ENCODE data around the gene DMD. TPM values are rescaled to one million over a fixed set of nuclear protein-coding genes. Genes with fewer than 3 reads are reported as not detected.
"Not testable (repeated sequence)": the region's sequence is repeated elsewhere in the genome, so short reads cannot be mapped to it uniquely, and the experiment has no call there.

Gene DMD
- total RNA-seq, 1 donor from 2014 or later: 5.0 TPM

DNA sequence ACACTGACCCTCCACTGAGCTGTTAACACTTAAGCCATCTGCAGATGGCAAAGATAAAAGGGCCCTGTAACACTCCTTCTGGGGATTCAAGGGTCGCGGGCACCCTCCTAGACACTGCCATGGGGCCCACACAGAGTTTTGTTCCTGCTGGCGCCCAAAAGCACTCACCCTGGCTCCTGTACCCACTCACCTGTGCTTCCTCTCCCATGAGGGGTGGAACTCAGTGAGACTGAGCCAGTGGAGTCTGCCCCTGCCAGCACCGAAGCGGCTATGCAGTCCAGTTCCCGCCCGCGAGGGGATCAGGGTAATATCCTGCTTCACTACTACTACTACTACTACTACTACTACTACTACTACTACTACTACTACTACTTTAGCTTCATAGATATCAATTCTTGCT is 1827.4 kb downstream of the DMD start:
- Mint-ChIP-seq H3K9me3 (no peaks in the 10 kb centered on the region), H3K36me3 (ENCODE audit: low read depth) (no peaks in the 10 kb centered on the region), H3K4me3 (no peak overlapping the region)

DNA sequence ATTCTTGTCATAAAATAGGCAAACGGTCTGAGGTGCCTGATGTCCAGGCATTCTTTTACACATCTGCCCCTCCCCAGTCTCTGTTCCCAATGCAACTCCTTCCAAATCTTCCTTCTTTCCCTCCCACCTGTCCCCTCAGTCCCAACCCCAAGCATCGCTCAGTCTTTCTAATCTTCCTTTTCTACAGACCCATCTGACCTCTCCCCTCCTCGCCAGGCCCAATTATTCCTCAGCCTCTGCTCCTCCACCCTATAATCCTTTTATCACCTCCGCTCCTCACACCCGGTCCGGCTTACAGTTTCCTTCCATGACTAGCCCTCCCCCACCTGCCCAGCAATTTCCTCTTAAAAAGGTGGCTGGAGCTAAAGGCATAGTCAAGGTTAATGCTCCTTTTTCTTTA is 1832.4 kb downstream of the DMD start:
- H3K9me3 Mint-ChIP-seq; H3K4me1 Mint-ChIP-seq; DNase-seq; H3K4me3 Mint-ChIP-seq; H3K27ac Mint-ChIP-seq; H3K36me3 Mint-ChIP-seq (ENCODE audit: low read depth); intact Hi-C loops (cut with micrococcal nuclease); H3K27me3 Mint-ChIP-seq: not testable (repeated sequence)

More for the DNA sequence above, 1827.4 kb downstream of the DMD start:
- DNase-seq: no peak
- intact Hi-C loops (cut with micrococcal nuclease): no loop called here
- no peaks in the 10 kb centered on the region for H3K4me1 Mint-ChIP-seq
- no peaks in the 10 kb centered on the region for H3K27me3 Mint-ChIP-seq
- H3K27ac Mint-ChIP-seq: no peak overlapping the region

DNA sequence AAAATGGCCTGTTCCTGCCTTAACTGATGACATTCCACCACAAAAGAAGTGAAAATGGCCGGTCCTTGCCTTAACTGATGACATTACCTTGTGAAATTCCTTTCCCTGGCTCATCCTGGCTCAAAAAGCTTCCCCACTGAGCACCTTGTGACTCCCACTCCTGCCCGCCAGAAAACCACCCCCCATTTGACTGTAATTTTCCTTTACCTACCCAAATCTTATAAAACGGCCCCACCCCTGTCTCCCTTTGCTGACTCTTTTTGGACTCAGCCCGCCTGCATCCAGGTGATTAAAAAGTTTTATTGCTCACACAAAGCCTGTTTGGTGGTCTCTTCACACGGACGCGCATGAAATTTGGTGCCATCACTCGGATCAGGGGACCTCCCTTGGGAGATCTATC is 1833.5 kb downstream of the DMD start:
- DNase-seq; H3K27ac Mint-ChIP-seq; H3K9me3 Mint-ChIP-seq; H3K4me1 Mint-ChIP-seq; intact Hi-C loops (cut with micrococcal nuclease); H3K36me3 Mint-ChIP-seq (ENCODE audit: low read depth); H3K4me3 Mint-ChIP-seq; H3K27me3 Mint-ChIP-seq: not testable (repeated sequence)

DNA sequence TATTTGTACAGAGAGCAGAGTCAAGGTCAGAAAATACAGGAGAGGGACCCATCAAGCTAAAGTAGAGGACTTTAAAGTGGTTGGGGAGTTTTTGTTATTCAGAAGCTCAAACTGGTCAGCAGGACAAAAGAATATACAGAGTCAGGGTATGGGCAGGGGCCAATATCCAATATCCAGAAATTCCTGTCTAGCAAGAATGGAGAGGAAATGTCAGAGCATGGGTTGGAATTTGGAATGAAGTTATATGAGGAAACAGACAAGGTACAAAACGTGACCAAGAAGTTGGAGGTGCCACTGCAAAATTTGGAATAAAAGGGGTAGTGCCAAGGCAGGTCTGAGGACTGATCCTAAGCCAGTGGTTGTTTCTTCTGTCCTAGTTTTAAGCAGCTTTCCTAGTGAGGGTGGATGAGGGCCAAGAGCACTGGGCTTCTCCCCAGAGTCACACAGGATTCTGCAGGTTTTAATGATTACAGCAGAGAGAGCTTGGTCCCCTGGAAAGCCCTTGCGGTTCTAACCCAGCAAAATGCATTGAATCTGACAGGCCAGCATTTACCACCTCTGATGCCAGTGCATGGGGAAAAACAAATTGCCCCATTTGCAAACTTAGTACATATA is 1834.8 kb downstream of the DMD start:
- Mint-ChIP-seq H3K4me1 (no peaks in the 10 kb centered on the region), H3K27me3 (no peaks in the 10 kb centered on the region), H3K4me3 (no peak overlapping the region), H3K9me3 (no peaks in the 10 kb centered on the region), H3K27ac (no peak overlapping the region), H3K36me3 (ENCODE audit: low read depth) (no peaks in the 10 kb centered on the region)
- DNase-seq: no peak
- intact Hi-C loops (cut with micrococcal nuclease): no loop called here

DNA sequence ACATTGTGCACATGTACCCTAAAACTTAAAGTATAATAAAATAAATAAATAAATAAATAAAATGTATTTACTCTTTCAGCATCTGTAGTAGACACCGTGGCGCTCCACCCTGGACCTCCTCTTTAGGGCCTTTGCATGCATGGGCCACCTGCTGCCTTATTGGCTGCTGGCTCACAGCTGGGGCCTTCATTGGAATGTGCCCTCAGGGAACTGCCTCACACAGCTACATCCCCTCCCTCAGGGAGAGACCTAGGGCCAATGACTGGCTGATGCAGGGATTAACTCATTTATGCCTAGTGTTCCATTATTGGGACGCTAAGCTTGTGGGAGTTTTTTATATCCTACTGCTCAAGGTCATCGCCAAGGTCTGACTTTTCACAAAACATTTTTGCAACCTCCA is 1836.6 kb downstream of the DMD start:
- intact Hi-C loops (cut with micrococcal nuclease): no loop called here
- no peak for DNase-seq
- H3K27me3 Mint-ChIP-seq: no peaks in the 10 kb centered on the region
- no peaks in the 10 kb centered on the region for H3K4me1 Mint-ChIP-seq
- H3K36me3 Mint-ChIP-seq (ENCODE audit: low read depth): no peaks in the 10 kb centered on the region
- H3K27ac Mint-ChIP-seq: no peak overlapping the region
- no peaks in the 10 kb centered on the region for H3K9me3 Mint-ChIP-seq
- H3K4me3 Mint-ChIP-seq: no peak overlapping the region

DNA sequence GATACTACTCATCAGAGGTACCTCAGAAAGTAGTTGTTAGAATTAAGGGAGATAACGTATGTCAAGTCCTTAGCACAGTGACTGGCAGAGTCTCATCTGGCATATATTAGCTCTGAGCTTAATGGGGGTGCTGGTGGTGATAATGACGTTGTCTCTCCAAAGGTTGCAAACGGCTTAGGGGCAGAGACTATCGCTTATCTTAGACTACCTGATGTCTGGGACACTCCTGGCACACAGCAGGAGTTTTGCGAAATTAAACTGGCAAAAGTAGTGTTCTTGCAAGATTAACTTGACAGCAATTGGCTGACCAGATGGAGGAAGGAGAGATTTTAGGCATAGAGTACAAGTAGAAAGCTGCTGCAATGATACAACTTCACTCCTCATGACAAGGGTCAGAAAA is 1839.4 kb downstream of the DMD start:
- no peak overlapping the region for H3K4me3 Mint-ChIP-seq
- intact Hi-C loops (cut with micrococcal nuclease): no loop called here
- no peaks in the 10 kb centered on the region for H3K27me3 Mint-ChIP-seq
- H3K36me3 Mint-ChIP-seq (ENCODE audit: low read depth): no peaks in the 10 kb centered on the region
- no peak for DNase-seq
- no peaks in the 10 kb centered on the region for H3K4me1 Mint-ChIP-seq
- H3K27ac Mint-ChIP-seq: no peak overlapping the region
- no peaks in the 10 kb centered on the region for H3K9me3 Mint-ChIP-seq

DNA sequence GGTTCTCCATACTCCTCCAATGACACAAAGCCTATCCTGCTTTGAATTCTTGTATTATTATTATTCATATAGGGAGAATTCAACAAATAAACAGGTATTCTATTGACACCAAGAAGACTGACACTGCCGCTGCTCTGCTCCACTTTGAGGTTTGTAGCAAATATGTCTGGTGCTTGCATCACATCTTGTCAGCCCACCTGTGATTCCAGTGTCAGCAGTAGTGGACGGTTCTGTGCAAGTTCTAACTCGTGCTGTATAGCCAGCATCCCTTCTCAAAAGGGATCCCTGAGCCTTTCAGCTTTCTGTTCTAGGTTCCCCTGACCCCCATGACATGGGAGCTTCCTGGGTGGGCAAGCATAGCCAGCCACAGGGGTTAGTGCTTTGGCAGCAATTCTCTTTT is 1843.5 kb downstream of the DMD start:
- H3K4me3 Mint-ChIP-seq: no peak overlapping the region
- no peak for DNase-seq
- intact Hi-C loops (cut with micrococcal nuclease): no loop called here
- H3K27ac Mint-ChIP-seq: no peak overlapping the region
- H3K9me3 Mint-ChIP-seq: no peaks in the 10 kb centered on the region
- H3K27me3 Mint-ChIP-seq: no peaks in the 10 kb centered on the region
- no peaks in the 10 kb centered on the region for H3K4me1 Mint-ChIP-seq
- no peaks in the 10 kb centered on the region for H3K36me3 Mint-ChIP-seq (ENCODE audit: low read depth)

DNA sequence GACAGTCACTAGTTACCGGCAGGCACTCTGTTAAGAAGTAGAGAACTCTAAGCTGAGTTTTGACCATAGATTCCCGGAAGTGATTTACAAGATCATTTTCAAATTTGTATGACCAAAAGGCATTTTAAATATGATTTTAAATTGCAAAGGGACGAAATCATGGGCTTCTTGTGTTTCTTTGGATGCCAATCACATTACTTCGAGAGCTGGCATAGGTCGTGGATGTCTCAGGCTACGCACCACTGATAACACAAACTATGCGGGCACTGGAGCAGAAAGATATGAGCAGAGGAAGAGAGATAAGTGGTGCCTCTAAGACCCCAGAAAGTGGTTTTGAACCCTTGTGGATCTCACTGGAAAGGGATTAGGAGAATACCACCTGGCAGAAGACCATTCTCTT is 1845.3 kb downstream of the DMD start:
- no peaks in the 10 kb centered on the region for H3K36me3 Mint-ChIP-seq (ENCODE audit: low read depth)
- H3K27me3 Mint-ChIP-seq: no peaks in the 10 kb centered on the region
- intact Hi-C loops (cut with micrococcal nuclease): no loop called here
- DNase-seq: no peak
- no peaks in the 10 kb centered on the region for H3K9me3 Mint-ChIP-seq
- no peaks in the 10 kb centered on the region for H3K4me1 Mint-ChIP-seq
- no peak overlapping the region for H3K4me3 Mint-ChIP-seq
- H3K27ac Mint-ChIP-seq: no peak overlapping the region

DNA sequence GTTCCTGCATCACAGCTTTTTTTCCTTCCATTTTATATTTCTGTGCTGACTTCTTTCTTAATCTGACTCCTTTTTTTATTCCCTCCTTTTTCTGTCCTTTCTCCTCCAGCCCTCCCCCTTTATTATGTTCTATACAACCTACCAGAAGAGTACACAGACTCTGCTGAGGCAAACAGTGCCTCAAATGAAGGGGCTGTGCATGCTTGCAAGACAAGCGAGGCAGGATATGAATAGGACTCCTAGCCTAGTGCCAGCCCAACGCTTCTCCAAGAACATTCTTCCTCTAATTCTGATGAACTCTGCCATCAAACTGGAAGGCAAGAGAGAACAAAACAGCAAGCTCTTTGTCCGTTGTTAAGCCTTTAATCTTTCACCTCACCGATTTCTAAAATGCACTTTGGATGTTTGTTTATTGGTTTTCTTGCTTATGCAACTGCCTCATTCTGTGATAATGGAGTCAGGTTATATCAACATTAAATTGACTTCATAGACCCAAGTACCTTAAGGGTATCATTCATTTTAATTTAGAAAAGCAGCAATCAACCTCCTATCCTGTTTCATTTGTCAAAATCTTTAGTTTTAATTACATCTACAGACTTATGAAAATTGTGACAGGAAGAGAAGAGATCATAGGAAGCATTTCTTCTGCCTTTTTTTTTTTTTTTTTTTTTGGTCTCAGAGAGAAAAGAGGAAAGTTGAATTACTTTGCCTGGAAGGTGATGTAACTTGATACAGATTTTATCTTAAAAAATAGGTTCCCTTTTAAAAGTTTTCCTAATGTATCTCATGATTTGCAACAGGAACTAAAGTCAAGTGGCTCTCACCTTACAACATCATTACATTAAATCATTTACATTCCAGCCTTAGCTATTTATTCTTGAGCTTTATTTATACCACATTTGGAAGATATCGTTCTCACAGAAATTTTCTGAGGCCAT is 1854.8 kb downstream of the DMD start:
- H3K9me3 Mint-ChIP-seq: no peaks in the 10 kb centered on the region
- no peak overlapping the region for H3K4me3 Mint-ChIP-seq
- DNase-seq: no peak
- no peaks in the 10 kb centered on the region for H3K27me3 Mint-ChIP-seq
- H3K4me1 Mint-ChIP-seq: no peaks in the 10 kb centered on the region
- H3K27ac Mint-ChIP-seq: no peak overlapping the region
- intact Hi-C loops (cut with micrococcal nuclease): no loop called here
- no peaks in the 10 kb centered on the region for H3K36me3 Mint-ChIP-seq (ENCODE audit: low read depth)

DNA sequence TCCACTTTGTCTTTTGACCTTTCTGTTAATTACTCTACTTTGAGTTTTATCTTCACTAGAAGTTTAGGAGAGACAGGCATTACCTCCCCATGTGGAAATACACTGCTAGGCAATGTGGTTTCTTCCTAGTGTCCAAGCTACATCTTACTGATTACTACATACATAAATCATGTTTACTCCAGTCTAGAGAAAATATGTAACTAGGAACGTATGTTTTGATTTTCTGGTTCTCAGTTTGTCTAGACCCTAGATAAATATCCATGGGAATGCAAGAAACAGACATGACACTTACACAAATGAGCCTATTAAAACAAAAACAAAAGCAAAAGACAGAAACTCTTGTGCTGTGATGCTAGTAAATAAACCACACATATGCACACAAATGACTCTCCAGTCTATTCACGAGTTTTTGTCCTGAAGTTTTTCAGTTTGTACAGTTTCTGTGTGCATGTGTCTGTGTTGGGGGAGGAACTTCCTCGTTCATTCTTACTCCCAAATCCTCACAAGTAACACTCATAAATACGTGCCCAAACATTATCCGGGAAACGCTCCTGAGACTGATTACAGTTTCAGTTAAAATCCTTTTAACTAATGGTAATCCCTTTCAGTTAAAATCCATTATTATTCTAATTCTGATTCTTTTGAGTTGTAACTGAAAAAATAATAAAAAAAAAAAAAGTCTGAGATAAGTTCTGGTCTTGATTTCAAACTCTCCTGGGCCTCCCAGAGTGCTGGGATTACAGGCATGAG is 1856.0 kb downstream of the DMD start:
- no peak for DNase-seq
- intact Hi-C loops (cut with micrococcal nuclease): no loop called here
- no peak overlapping the region for H3K4me3 Mint-ChIP-seq
- H3K4me1 Mint-ChIP-seq: no peaks in the 10 kb centered on the region
- H3K9me3 Mint-ChIP-seq: no peaks in the 10 kb centered on the region
- no peaks in the 10 kb centered on the region for H3K36me3 Mint-ChIP-seq (ENCODE audit: low read depth)
- no peaks in the 10 kb centered on the region for H3K27me3 Mint-ChIP-seq
- no peak overlapping the region for H3K27ac Mint-ChIP-seq

DNA sequence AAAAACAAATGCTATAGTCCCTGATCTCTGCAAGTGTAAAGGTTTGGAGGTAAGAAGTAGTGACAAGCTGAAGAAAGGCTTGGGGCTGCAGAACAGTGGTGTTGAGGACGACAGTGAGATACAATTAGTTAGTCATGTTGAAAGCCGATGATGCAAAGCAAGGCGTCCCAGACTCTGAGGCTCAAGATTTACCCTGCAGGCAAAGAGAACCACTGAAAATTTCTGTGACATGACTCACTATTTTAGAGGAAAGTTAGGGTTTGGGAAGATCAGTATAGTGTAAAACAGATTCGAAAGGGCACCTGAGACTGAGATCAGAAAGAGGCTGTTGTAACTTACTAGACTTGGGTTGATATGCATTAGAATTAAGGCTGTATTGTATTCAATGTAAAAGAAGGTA is 1858.3 kb downstream of the DMD start:
- Mint-ChIP-seq H3K9me3 (no peaks in the 10 kb centered on the region), H3K36me3 (ENCODE audit: low read depth) (no peaks in the 10 kb centered on the region), H3K4me3 (no peak overlapping the region), H3K4me1 (no peaks in the 10 kb centered on the region), H3K27me3 (no peaks in the 10 kb centered on the region), H3K27ac (no peak overlapping the region)
- intact Hi-C loops (cut with micrococcal nuclease): no loop called here
- DNase-seq: no peak

DNA sequence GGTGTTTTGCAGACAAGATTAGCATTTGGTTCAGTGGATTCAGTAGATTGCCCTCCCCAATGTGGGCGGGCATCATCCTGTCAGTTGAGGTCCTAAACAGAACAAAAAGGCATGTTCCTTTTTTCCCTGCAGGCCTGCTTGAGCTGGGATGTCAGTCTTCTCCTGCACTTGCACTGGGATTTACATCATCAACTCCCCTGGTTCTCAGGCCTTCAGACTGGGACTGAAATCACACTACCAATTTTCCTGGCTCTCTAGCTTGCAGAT is 1860.6 kb downstream of the DMD start:
- Mint-ChIP-seq H3K27ac (no peak overlapping the region), H3K4me1 (no peaks in the 10 kb centered on the region), H3K4me3 (no peak overlapping the region), H3K36me3 (ENCODE audit: low read depth) (no peaks in the 10 kb centered on the region), H3K27me3 (no peaks in the 10 kb centered on the region), H3K9me3 (no peaks in the 10 kb centered on the region)
- DNase-seq: no peak
- intact Hi-C loops (cut with micrococcal nuclease): no loop called here

DNA sequence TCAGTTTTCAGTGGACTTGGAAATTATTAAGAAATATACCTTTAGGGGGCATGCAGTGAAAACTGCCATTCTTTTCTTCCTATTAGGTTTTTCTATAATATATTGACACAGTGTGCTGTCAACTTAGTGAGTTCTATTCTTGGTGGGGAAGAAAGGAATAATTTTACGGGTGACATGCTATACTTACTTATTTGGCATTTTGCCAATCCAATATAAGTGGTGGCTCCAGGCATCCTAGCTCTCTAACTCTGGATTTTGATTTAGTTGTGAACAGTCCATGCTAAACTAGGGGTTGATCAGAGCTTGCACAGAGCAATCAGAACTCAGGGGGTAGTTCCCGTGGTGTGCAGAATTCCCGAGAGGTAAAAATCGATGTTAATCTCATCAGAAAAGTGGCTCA is 1861.8 kb downstream of the DMD start:
- no peak for DNase-seq
- intact Hi-C loops (cut with micrococcal nuclease): no loop called here
- Mint-ChIP-seq H3K4me1 (no peaks in the 10 kb centered on the region), H3K9me3 (no peaks in the 10 kb centered on the region), H3K36me3 (ENCODE audit: low read depth) (no peaks in the 10 kb centered on the region), H3K27me3 (no peaks in the 10 kb centered on the region), H3K27ac (no peak overlapping the region), H3K4me3 (no peak overlapping the region)

DNA sequence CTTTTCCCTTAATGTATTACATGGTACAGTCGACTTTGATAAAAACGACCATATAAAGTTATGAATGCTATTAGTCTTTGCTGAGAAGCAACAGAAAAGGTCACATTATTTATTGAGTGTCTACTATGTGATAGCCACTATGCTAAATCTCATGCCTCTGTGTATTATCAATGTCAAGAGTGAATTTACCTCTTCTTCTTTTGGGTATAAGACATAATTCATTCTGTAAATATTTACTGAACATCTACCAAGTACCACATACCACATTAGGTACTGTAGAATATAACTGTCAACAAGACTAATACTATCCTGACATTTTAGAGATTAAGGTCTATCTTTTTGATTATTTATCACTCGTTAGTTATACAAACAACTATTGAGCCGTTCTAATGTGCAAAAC is 1870.8 kb downstream of the DMD start:
- Mint-ChIP-seq H3K4me1 (no peaks in the 10 kb centered on the region), H3K27ac (no peak overlapping the region)

More for the DNA sequence above, 1870.8 kb downstream of the DMD start:
- Mint-ChIP-seq H3K9me3 (no peaks in the 10 kb centered on the region), H3K36me3 (ENCODE audit: low read depth) (no peaks in the 10 kb centered on the region), H3K4me3 (no peak overlapping the region), H3K27me3 (no peaks in the 10 kb centered on the region)
- intact Hi-C loops (cut with micrococcal nuclease): no loop called here
- DNase-seq: no peak
